Heart left ventricle (tissue), 16 donors: Measurements from ENCODE around the gene TMEFF2. TPM values are rescaled to one million over a fixed set of nuclear protein-coding genes. Genes with fewer than 3 reads are reported as not detected.

Source experiments
- ATAC-seq, 4 donors: fragments of 200-7000 bp; cut with Tn5 transposase; one replicate each; pipeline ENCODE4 v1.9.1; 2020 to 2022; ENCODE audit warnings: moderate library complexity in 4 of 4, mild to moderate bottlenecking in 3 of 4, moderate number of reproducible peaks in 1 of 4
- DNase-seq, 5 donors: peaks; one replicate each; pipeline ENCODE4 v3.0.0-alpha.2; 2020
- H3K27ac ChIP-seq, 12 donors: fragments of 200-600 bp; sonication (generic) in 4 of 12; one replicate each; pipeline versions ENCODE4 v1.5.0 to v1.8.0; 2016 to 2022; ENCODE audit warnings: mild to moderate bottlenecking in 2 of 12
- H3K27me3 ChIP-seq, 9 donors: fragments of 200-600 bp; sonication (generic) in 2 of 9; one replicate each; pipeline versions ENCODE4 v1.5.1 to v1.8.0; 2016 to 2022; ENCODE audit warnings: mild to moderate bottlenecking in 3 of 9
- H3K36me3 ChIP-seq, 9 donors: fragments of 200-600 bp; sonication (generic) in 2 of 9; one replicate each; pipeline versions ENCODE4 v1.5.0 to v1.8.0; 2018 to 2022; ENCODE audit warnings: mild to moderate bottlenecking in 2 of 9
- H3K4me1 ChIP-seq, 12 donors: fragments of 200-600 bp; sonication (generic) in 4 of 12; one replicate each; pipeline versions ENCODE4 v1.5.0 to v1.8.0; 2016 to 2022; ENCODE audit warnings: mild to moderate bottlenecking in 3 of 12
- H3K4me3 ChIP-seq, 12 donors: fragments of 200-600 bp; sonication (generic) in 4 of 12; one replicate each; pipeline versions ENCODE4 v1.5.0 to v1.8.0; 2017 to 2022; ENCODE audit warnings: mild to moderate bottlenecking in 9 of 12, moderate library complexity in 4 of 12
- H3K9me3 ChIP-seq, 12 donors: fragments of 200-600 bp; sonication (generic) in 4 of 12; one replicate each; pipeline versions ENCODE4 v1.5.0 to v1.8.0; 2016 to 2022; ENCODE audit warnings: mild to moderate bottlenecking in 1 of 12
- CTCF ChIP-seq, 12 donors: fragments of 200-600 bp; sonication (generic) in 4 of 12; IDR thresholded peaks; one replicate each; pipeline versions ENCODE4 v1.5.0 to v1.8.0; 2018 to 2022; ENCODE audit warnings: antibody characterized with exemption in 12 of 12, mild to moderate bottlenecking in 5 of 12
- POLR2A ChIP-seq, 2 donors: fragments of 450-650 bp; IDR thresholded peaks; one replicate each; pipeline ENCODE4 v1.6.1; 2017; ENCODE audit warnings: antibody characterized with exemption in 2 of 2, mild to moderate bottlenecking in 2 of 2, moderate library complexity in 2 of 2
- WGBS, 4 donors: extraction: QIAGEN DNeasy Blood & Tissue Kit in 2 of 4; methylation state at CpG; one replicate each; pipeline versions ENCODE4 v1.1.5 to v1.1.7; 2013 to 2018; 5-methylcytosine and 5-hydroxymethylcytosine counted together
- intact Hi-C, 10 donors: fragments of 100-400 bp; cut with DNase I; formaldehyde crosslinking; loops; one replicate each; pipeline versions ENCODE4 v1.11.1 to v1.14.2; 2022
- polyA plus RNA-seq, 2 donors: library from polyadenylated mRNA; stranded (reverse); fragments of 200-250 nt; gene quantifications; one replicate each; pipeline ENCODE4 v1.2.3, GENCODE V29; 2013
- total RNA-seq, 9 donors: library from RNA; depleted of rRNA in 2 of 9; stranded (reverse); fragments of >200 nt in 2 of 9; fragmentation: NEBNext Ultra II Directional in 3 of 9; extraction: Animal tissue kit (Norgen Biotek cat#: 25700) in 3 of 9; gene quantifications; one replicate each; pipeline versions ENCODE4 v1.1.0 to v1.2.4, GENCODE V29; 2016 to 2023
- donor health status: ischemic (EF 13 %, LVEDD 7.1; RV severe dilation, severe dysfunction).
- donor health status: healthy with polysubstance abuse.
- donor health status: DM: no; HTN: yes; CAD: no.
- donor health status: DM: no; HTN: no; CAD: no.
- donor health status: ischemic (EF 25% LVEDD 6.9; RV normal size, moderate dysfunction).
- donor health status: ischemic (EF 25% LVEDD 5.7; RV mildly dilated, moderate dysfunction).
- donor health status: healthy.
- donor health status: DM: yes; HTN: yes; CAD: no.
- donor health status: ischemic (EF 35%, LVEDD 5.7; RV mildly dilated, moderate dysfunction).
- donor health status: nonischemic (EF 11% LVEDD 7.7; RV severe dilation, severe dysfunction).
- donor health status: DM: yes; HTN: yes; CAD: no.
- donor health status: PGD.
- donor health status: ischemic (EF 29% LVEDD 5.4; RV normal size, mild dysfunction).
- donor health status: nonischemic (EF 23%, LVEDD 6.1; RV moderate dilation, normal function).

Gene TMEFF2
- total and polyA plus RNA-seq, 11 donors: 0.08 to 0.44 (median 0.23) TPM; not detected in 7

DNA sequence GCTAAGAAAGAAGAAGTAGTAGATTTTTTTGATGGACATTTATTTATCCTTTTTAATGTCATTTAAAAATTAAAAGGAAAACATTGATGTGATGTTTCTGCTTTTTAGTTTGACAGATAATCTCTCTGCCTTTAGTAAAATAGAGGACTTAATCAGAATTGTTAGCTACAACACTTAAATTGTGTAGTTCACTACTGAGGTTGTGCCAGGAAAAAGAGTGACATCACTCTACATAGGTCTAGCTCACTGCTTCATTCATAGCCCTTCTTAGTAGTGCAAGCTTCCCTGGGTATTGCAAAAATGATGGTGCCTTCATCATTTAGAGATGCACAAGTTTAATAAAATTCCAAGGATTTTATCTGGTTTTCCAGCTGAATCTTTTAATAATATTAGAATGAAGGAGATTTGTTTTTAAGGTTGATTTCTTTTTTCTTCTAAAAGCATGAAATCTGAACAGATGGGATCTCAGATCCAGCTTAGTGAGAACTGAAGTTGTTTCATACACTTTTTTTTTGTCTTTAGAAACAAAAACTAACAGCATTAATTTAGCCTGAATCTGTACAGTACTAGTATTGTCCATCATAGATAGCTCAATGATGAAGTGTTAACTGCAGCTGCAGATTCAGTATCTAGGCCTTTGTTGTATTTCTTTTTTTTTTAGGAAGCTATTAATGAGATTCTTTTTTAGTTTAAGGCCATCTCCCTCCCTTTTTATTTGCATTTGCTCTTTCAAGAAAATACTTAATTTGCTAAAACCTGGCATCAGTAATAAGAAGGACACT lies 20.6 kb upstream of the TMEFF2 start:
- H3K27ac ChIP-seq: no peak overlapping the region
- intact Hi-C loops: no loop called here
- no peak overlapping the region for H3K4me3 ChIP-seq
- H3K27me3 ChIP-seq: no peaks in the 10 kb centered on the region
- ATAC-seq (no peak), DNase-seq (no peak)
- H3K36me3 ChIP-seq: no peaks in the 10 kb centered on the region
- TF ChIP-seq POLR2A (IDR thresholded peaks at IDR 0.05): no peak
- no peak for TF ChIP-seq CTCF (IDR thresholded peaks at IDR 0.05)
- peaks cover 0 to 5% (median 0%) of the 10 kb centered on the region in 12 donors for H3K9me3 ChIP-seq
- no peaks in the 10 kb centered on the region for H3K4me1 ChIP-seq

- no peak for TF ChIP-seq CTCF (IDR thresholded peaks at IDR 0.05)
- no peak for TF ChIP-seq POLR2A (IDR thresholded peaks at IDR 0.05)
- Histone ChIP-seq H3K9me3 (peaks cover 0 to 5% (median 0%) of the 10 kb centered on the region in 12 donors), H3K4me3 (no peak overlapping the region), H3K27me3 (peaks cover 0 to 5% (median 0%) of the 10 kb centered on the region in 9 donors), H3K36me3 (no peaks in the 10 kb centered on the region), H3K27ac (no peak overlapping the region), H3K4me1 (no peaks in the 10 kb centered on the region)
- intact Hi-C loops: no loop called here
- no peak for ATAC-seq
- no peak for DNase-seq
Measured at GRCh38 chr2:192208848-192209247, 14.1 kb upstream of the TMEFF2 start.

DNA sequence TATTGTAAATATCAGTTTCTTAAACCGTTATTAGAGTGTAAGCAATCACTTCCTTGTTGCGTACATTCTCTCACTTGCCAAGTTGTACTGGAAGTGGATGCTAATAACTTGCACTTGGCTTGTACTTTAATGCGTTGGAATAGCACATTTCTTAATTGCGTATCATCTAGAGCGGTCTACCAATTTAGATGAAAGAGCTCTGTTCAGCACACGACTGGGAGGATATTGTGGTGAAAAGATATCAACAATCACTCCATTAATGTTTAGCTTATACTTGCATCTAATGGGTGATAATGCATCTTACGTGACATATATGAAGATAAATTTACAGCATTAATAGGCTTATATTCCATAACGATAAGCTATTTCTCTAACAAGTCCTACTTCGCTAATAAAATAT lies 11.7 kb upstream of the TMEFF2 start:
- no peak for TF ChIP-seq CTCF (IDR thresholded peaks at IDR 0.05)
- TF ChIP-seq POLR2A (IDR thresholded peaks at IDR 0.05): no peak
- Histone ChIP-seq H3K36me3 (no peaks in the 10 kb centered on the region), H3K27me3 (peaks cover 0 to 14% (median 0%) of the 10 kb centered on the region in 9 donors), H3K27ac (no peak overlapping the region), H3K9me3 (peaks cover 0 to under 1% (median 0%) of the 10 kb centered on the region in 12 donors), H3K4me1 (no peaks in the 10 kb centered on the region), H3K4me3 (no peak overlapping the region)
- intact Hi-C loops: no loop called here
- no peak for ATAC-seq
- no peak for DNase-seq
- WGBS, 4 donors: 85 to 89% (median 86%) methylated on average over 9 of the region's 9 CpGs

- Histone ChIP-seq H3K27ac (no peak overlapping the region), H3K27me3 (peaks cover 0 to 39% (median 11%) of the 10 kb centered on the region in 9 donors), H3K4me1 (no peaks in the 10 kb centered on the region), H3K36me3 (no peaks in the 10 kb centered on the region), H3K4me3 (no peak overlapping the region), H3K9me3 (no peaks in the 10 kb centered on the region)
- TF ChIP-seq CTCF (IDR thresholded peaks at IDR 0.05) (no peak), POLR2A (IDR thresholded peaks at IDR 0.05) (no peak)
- ATAC-seq (no peak), DNase-seq (no peak)
- intact Hi-C loops: no loop called here
- WGBS, 4 donors: 78 to 91% (median 82%) methylated on average over 1 of the region's 1 CpG
Measured at GRCh38 chr2:192203876-192204275, 9.1 kb upstream of the TMEFF2 start.
